ENCODE results near the gene PPP1R27. TPM values are rescaled to one million over a fixed set of nuclear protein-coding genes. Genes with fewer than 3 reads are reported as not detected.
A peak's percentile ranks its signal among the peaks of the same experiment; 100 is the strongest.

The PPP1R27 gene
- total RNA-seq, 1 donor from 2014 or later: not detected

DNA sequence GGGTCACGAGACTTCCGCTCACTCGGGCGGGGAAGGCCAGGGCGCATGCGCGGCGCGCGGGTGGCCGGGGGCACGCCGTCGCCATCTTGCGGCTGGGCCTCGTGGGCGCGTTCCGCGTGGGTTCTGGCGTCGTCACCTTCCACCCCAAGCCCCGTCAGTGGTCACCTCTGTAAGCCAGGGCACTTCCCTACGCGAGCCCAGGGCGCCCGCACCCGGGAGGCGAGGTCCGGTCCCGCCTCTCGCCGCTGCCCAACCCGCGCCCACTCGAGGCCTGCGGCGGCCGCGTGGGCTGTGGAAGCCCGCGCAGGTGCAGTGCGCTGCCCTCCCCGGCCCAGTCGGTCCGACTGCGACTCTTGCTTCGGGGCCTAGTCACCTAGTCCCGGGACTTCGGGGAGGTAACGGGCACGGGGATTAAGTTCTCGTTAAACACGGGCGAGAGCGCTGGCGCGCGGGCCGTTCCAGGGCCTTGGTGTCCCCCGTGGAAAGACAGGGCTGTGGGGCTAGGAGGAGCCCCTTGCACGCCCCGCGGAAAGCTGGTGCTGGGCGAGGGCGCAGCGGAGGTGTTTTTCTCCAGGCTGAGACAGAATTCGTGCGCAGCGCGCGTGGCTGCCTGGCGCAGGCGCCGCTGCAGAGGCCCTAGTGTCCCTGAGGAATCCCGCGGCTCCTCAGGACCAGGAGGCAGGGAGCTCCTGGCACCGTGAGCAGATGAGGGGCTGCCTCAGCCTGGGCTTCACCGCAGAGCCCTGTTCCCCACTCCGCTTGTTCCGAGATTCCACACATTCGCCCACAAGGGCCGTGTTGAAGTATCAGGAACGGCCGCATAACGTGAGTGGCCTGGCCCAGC lies 36.8 kb upstream of the PPP1R27 start:
- DNase-seq (ENCODE audit: low read depth): peak; percentile 65
- peaks cover 34% of the 10 kb centered on the region for H3K4me1 ChIP-seq (ENCODE audit: insufficient read depth, low read length)
- Mint-ChIP-seq H3K27ac (ENCODE audit: unreplicated experiment) (peak overlapping the region; percentile 89), H3K27me3 (ENCODE audit: low read depth, unreplicated experiment) (no peaks in the 10 kb centered on the region), H3K9me3 (ENCODE audit: unreplicated experiment) (no peaks in the 10 kb centered on the region), H3K36me3 (ENCODE audit: low read depth, unreplicated experiment) (peaks cover 3% of the 10 kb centered on the region), H3K4me1 (ENCODE audit: low read depth, unreplicated experiment) (peaks cover 14% of the 10 kb centered on the region), H3K4me3 (ENCODE audit: unreplicated experiment) (peak overlapping the region; percentile 83)
- TF ChIP-seq, protein P1, sequence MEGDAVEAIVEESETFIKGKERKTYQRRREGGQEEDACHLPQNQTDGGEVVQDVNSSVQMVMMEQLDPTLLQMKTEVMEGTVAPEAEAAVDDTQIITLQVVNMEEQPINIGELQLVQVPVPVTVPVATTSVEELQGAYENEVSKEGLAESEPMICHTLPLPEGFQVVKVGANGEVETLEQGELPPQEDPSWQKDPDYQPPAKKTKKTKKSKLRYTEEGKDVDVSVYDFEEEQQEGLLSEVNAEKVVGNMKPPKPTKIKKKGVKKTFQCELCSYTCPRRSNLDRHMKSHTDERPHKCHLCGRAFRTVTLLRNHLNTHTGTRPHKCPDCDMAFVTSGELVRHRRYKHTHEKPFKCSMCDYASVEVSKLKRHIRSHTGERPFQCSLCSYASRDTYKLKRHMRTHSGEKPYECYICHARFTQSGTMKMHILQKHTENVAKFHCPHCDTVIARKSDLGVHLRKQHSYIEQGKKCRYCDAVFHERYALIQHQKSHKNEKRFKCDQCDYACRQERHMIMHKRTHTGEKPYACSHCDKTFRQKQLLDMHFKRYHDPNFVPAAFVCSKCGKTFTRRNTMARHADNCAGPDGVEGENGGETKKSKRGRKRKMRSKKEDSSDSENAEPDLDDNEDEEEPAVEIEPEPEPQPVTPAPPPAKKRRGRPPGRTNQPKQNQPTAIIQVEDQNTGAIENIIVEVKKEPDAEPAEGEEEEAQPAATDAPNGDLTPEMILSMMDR (IDR thresholded peaks at IDR 0.05; ENCODE audit: insufficient read depth, low read depth, low read length): no peak
- no peak for TF ChIP-seq EZH2 (IDR thresholded peaks at IDR 0.05; ENCODE audit: insufficient read depth, low read length)
- H3K9me3 ChIP-seq (ENCODE audit: insufficient read depth, low read depth, low read length): no peaks in the 10 kb centered on the region
- H4K20me1 ChIP-seq (ENCODE audit: insufficient read depth, low read length): peaks cover 37% of the 10 kb centered on the region
- peak overlapping the region; percentile 68 for H3K4me3 ChIP-seq (ENCODE audit: insufficient read depth, low read depth, low read length)
- H3K27ac ChIP-seq (ENCODE audit: low read depth, low read length): peak overlapping the region; percentile 94
- H3K36me3 ChIP-seq (ENCODE audit: insufficient read depth, low read length): peaks cover 5% of the 10 kb centered on the region
- peak overlapping the region; percentile 90 for H2AFZ ChIP-seq (ENCODE audit: low read depth, low read length)
- H3K79me2 ChIP-seq (ENCODE audit: insufficient read depth, low read length): peaks cover 45% of the 10 kb centered on the region
- peak overlapping the region; percentile 95 for H3K4me2 ChIP-seq (ENCODE audit: low read length)
- no peaks in the 10 kb centered on the region for H3K27me3 ChIP-seq (ENCODE audit: insufficient read depth, low read length)
- H3K9ac ChIP-seq (ENCODE audit: low read length): peak overlapping the region; percentile 96
- FAIRE-seq: no peak

DNA sequence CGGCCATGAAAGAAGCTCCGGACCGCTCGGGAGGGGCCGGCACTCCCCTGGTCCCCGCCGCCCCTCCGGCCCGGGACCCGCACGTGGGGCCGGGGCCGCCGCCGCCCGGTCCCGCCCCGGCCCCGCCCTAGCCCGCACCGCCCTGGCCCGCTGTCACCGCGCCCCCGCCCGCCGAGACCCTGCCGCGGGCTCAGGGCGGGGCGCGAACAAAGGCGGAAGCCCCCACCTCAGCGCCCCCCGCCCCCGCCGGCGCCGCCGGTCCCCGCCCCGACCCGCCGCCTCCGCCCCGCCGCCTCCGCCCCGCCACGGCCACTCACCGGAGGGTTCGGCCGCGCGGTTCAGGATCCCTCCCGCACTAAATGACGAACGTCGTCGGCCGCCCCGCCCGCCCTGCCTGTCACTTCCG lies 36.1 kb upstream of the PPP1R27 start, which contains the start of gene ARHGDIA:
Gene ARHGDIA (minus strand): TSS at position 357 of the 406 bp plus-strand sequence. CDS start 1,407 bp downstream, outside the sequence.
- Histone ChIP-seq H2AFZ (ENCODE audit: low read depth, low read length) (peak within 1 kb of the TSS; percentile 90), H3K4me1 (ENCODE audit: insufficient read depth, low read length) (peaks cover 36% of the 10 kb centered on the region), H4K20me1 (ENCODE audit: insufficient read depth, low read length) (peaks cover 43% of the 10 kb centered on the region), H3K4me3 (ENCODE audit: insufficient read depth, low read depth, low read length) (peak within 1 kb of the TSS; percentile 92), H3K9me3 (ENCODE audit: insufficient read depth, low read depth, low read length) (no peaks in the 10 kb centered on the region), H3K27me3 (ENCODE audit: insufficient read depth, low read length) (no peaks in the 10 kb centered on the region), H3K27ac (ENCODE audit: low read depth, low read length) (peak within 1 kb of the TSS; percentile 94), H3K79me2 (ENCODE audit: insufficient read depth, low read length) (peaks cover 49% of the 10 kb centered on the region), H3K36me3 (ENCODE audit: insufficient read depth, low read length) (peaks cover 5% of the 10 kb centered on the region), H3K4me2 (ENCODE audit: low read length) (peak within 1 kb of the TSS; percentile 99), H3K9ac (ENCODE audit: low read length) (peak within 1 kb of the TSS; percentile 96)
- Mint-ChIP-seq H3K9me3 (ENCODE audit: unreplicated experiment) (no peaks in the 10 kb centered on the region), H3K27me3 (ENCODE audit: low read depth, unreplicated experiment) (no peaks in the 10 kb centered on the region), H3K36me3 (ENCODE audit: low read depth, unreplicated experiment) (peaks cover 3% of the 10 kb centered on the region), H3K4me3 (ENCODE audit: unreplicated experiment) (peak within 1 kb of the TSS; percentile 88), H3K27ac (ENCODE audit: unreplicated experiment) (peak within 1 kb of the TSS; percentile 97), H3K4me1 (ENCODE audit: low read depth, unreplicated experiment) (peaks cover 14% of the 10 kb centered on the region)
- TF ChIP-seq EZH2 (IDR thresholded peaks at IDR 0.05; ENCODE audit: insufficient read depth, low read length): no peak
- TF ChIP-seq, protein P1 (IDR thresholded peaks at IDR 0.05; ENCODE audit: insufficient read depth, low read depth, low read length): no peak
- DNase-seq (ENCODE audit: low read depth) (no peak), FAIRE-seq (no peak)
